Tibial nerve (tissue), 4 donors: ENCODE results near the gene LIN7A. TPM values are rescaled to one million over a fixed set of nuclear protein-coding genes. Genes with fewer than 3 reads are reported as not detected.

ENCODE experiments used
- DNase-seq, 2 donors: peaks; one replicate each; pipeline ENCODE4 v3.0.0-alpha.2; 2019; ENCODE audit warnings: low spot score in 2 of 2
- H3K27ac ChIP-seq, 4 donors: fragments of 200-600 bp; sonication (generic) in 3 of 4; one replicate each; pipeline ENCODE4 v1.5.1; 2017 to 2019; ENCODE audit warnings: mild to moderate bottlenecking in 1 of 4
- H3K27me3 ChIP-seq, 2 donors: fragments of 200-600 bp; sonication (generic) in 1 of 2; one replicate each; pipeline versions ENCODE4 v1.5.1 to v1.6.0; 2017 to 2019
- H3K36me3 ChIP-seq, 3 donors: fragments of 200-600 bp; sonication (generic); one replicate each; pipeline ENCODE4 v1.5.1; 2018 to 2019
- H3K4me1 ChIP-seq, 4 donors: fragments of 200-600 bp; sonication (generic) in 3 of 4; one replicate each; pipeline ENCODE4 v1.5.1; 2017 to 2019
- H3K4me3 ChIP-seq, 4 donors: fragments of 200-600 bp; sonication (generic) in 3 of 4; one replicate each; pipeline ENCODE4 v1.5.1; 2017 to 2019; ENCODE audit warnings: mild to moderate bottlenecking in 1 of 4, moderate library complexity in 1 of 4
- H3K9me3 ChIP-seq, 4 donors: fragments of 200-600 bp; sonication (generic) in 3 of 4; one replicate each; pipeline ENCODE4 v1.5.1; 2017 to 2019
- EP300 ChIP-seq, 2 donors: sonication (generic); formaldehyde crosslinking; IDR thresholded peaks; one replicate each; pipeline ENCODE4 v1.6.1; 2017; ENCODE audit warnings: antibody characterized with exemption in 2 of 2, mild to moderate bottlenecking in 1 of 2
- POLR2A ChIP-seq, 2 donors: fragments of 450-650 bp; IDR thresholded peaks; one replicate each; pipeline ENCODE4 v1.6.1; 2017; ENCODE audit warnings: antibody characterized with exemption in 2 of 2, mild to moderate bottlenecking in 2 of 2, moderate library complexity in 2 of 2
- WGBS, 2 donors: methylation state at CpG; one replicate each; pipeline ENCODE4 v1.1.5; 2018; 5-methylcytosine and 5-hydroxymethylcytosine counted together
- total RNA-seq, 4 donors: library from RNA; depleted of rRNA; stranded (reverse); fragments of >200 nt; gene quantifications; one replicate each; pipeline ENCODE4 v1.1.0, GENCODE V29; 2016
- TF ChIP-seq, protein P1 (sequence below), 5 experiments: fragments of 200-600 bp in 3 of 5; fragments of 450-650 bp in 2 of 5; sonication (generic) in 3 of 5; IDR thresholded peaks; one replicate each; pipeline ENCODE4 v1.5.1; 2016 to 2019; ENCODE audit warnings: antibody characterized with exemption in 5 of 5, mild to moderate bottlenecking in 3 of 5, moderate library complexity in 2 of 5

The LIN7A gene
- total RNA-seq, 4 donors from 2014 or later = 6.5 to 16.8 (median 7.9) TPM

DNA sequence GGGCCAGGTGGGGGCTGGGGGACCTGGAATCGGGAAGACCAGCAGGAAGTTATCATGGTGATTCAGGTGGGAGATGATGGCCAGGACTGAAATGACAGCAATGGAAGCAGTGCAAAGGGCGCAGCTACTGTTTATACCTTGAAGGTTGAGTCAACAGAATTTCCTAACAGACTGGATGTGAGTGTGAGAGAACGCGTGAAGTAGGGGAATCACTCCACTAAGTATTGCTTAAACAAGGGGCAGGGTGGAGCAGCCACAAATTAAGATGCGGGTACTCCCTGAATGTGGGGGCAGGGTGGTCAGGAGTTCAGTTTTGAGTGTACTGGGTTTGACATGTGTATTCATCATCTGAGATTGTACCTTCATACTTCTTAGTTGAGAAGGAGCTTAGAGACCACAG is 175.9 kb downstream of the LIN7A start:
- 87 to 88% methylated on average over 5 of the region's 5 CpGs for WGBS, 2 donors
- Histone ChIP-seq H3K27ac (no peak overlapping the region), H3K27me3 (no peaks in the 10 kb centered on the region), H3K4me1 (peaks cover 0 to 8% (median 0%) of the 10 kb centered on the region in 4 donors), H3K9me3 (no peaks in the 10 kb centered on the region), H3K36me3 (no peaks in the 10 kb centered on the region), H3K4me3 (no peak overlapping the region)
- no peak for DNase-seq
- TF ChIP-seq EP300 (IDR thresholded peaks at IDR 0.05) = no peak
- TF ChIP-seq POLR2A (IDR thresholded peaks at IDR 0.05) = no peak
- TF ChIP-seq, protein P1, sequence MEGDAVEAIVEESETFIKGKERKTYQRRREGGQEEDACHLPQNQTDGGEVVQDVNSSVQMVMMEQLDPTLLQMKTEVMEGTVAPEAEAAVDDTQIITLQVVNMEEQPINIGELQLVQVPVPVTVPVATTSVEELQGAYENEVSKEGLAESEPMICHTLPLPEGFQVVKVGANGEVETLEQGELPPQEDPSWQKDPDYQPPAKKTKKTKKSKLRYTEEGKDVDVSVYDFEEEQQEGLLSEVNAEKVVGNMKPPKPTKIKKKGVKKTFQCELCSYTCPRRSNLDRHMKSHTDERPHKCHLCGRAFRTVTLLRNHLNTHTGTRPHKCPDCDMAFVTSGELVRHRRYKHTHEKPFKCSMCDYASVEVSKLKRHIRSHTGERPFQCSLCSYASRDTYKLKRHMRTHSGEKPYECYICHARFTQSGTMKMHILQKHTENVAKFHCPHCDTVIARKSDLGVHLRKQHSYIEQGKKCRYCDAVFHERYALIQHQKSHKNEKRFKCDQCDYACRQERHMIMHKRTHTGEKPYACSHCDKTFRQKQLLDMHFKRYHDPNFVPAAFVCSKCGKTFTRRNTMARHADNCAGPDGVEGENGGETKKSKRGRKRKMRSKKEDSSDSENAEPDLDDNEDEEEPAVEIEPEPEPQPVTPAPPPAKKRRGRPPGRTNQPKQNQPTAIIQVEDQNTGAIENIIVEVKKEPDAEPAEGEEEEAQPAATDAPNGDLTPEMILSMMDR (IDR thresholded peaks at IDR 0.05) = no peak

DNA sequence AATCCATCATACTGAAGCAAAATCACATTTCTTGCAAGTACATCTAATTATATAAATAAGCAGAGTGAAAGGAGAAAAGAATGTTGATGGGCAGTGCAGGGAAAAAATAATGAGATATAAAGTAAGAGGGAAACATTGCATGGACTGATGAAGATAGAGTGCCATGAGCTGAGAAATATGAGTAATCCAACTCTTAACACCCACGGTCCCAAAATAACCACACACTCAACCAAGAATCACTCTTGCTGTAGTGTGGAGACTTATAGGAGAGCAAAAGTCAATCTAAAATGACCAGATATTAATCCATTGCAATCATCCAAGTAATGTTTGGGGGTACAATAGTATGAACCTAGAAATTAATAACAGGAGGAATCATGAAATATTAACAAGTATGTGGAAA is 180.9 kb downstream of the LIN7A start:
- H3K4me3 ChIP-seq = no peak overlapping the region
- no peaks in the 10 kb centered on the region for H3K4me1 ChIP-seq
- H3K27ac ChIP-seq = no peak overlapping the region
- no peaks in the 10 kb centered on the region for H3K36me3 ChIP-seq
- WGBS, 2 donors = 72 to 91% methylated on average over 1 of the region's 1 CpG
- H3K9me3 ChIP-seq = no peaks in the 10 kb centered on the region
- no peaks in the 10 kb centered on the region for H3K27me3 ChIP-seq
- TF ChIP-seq, protein P1 (IDR thresholded peaks at IDR 0.05) = no peak
- TF ChIP-seq POLR2A (IDR thresholded peaks at IDR 0.05) (no peak), EP300 (IDR thresholded peaks at IDR 0.05) (no peak)
- DNase-seq = no peak

DNA sequence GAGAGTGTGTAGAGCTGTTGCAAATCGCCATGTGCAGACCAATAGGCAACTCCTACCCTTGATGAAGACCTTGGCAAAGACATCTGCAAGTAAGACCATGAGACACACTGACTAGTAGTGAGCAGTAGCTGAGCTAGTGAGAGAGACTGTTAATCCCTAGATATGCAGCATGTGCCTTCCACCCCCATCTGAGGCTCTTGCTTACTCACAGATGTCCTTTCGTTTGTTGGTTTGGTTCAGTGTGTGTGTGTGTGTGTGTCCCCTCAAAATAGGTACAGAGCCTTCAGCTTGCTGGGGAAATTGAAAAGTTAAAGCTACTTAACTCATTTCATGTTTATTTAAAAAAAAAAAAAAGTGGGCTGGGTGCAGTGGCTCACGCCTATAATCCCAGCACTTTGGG is 183.5 kb downstream of the LIN7A start:
- Histone ChIP-seq H3K4me1 (no peaks in the 10 kb centered on the region), H3K4me3 (no peak overlapping the region), H3K9me3 (no peaks in the 10 kb centered on the region), H3K27me3 (no peaks in the 10 kb centered on the region), H3K27ac (no peak overlapping the region), H3K36me3 (no peaks in the 10 kb centered on the region)
- no peak for DNase-seq
- TF ChIP-seq POLR2A (IDR thresholded peaks at IDR 0.05) (no peak), EP300 (IDR thresholded peaks at IDR 0.05) (no peak)
- WGBS, 2 donors = 92 to 96% methylated on average over 3 of the region's 3 CpGs

DNA sequence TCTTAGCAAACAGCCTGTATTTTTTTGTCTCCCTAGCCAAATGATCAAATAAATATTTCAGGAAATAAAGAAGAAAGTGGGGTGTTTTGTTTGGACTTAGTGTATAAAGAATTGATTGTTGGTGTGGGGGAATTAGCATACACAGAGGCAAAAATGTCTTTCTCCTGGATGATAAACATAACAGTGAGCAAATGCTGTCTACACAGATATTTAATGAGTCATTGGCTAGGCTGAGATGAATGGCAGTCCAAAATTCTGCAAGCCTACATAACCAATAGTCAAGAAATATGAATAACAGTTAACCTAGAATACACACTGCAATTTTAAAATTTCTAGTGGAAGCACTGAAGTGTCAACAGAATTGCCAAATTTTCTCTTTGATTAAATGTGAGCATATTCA is 185.3 kb downstream of the LIN7A start:
- H3K27ac ChIP-seq = no peak overlapping the region
- no peaks in the 10 kb centered on the region for H3K27me3 ChIP-seq
- no peaks in the 10 kb centered on the region for H3K9me3 ChIP-seq
- H3K4me3 ChIP-seq = no peak overlapping the region
- no peaks in the 10 kb centered on the region for H3K4me1 ChIP-seq
- no peak for TF ChIP-seq POLR2A (IDR thresholded peaks at IDR 0.05)
- no peak for TF ChIP-seq EP300 (IDR thresholded peaks at IDR 0.05)
- TF ChIP-seq, protein P1 (IDR thresholded peaks at IDR 0.05) = no peak
- H3K36me3 ChIP-seq = no peaks in the 10 kb centered on the region
- DNase-seq = no peak

DNA sequence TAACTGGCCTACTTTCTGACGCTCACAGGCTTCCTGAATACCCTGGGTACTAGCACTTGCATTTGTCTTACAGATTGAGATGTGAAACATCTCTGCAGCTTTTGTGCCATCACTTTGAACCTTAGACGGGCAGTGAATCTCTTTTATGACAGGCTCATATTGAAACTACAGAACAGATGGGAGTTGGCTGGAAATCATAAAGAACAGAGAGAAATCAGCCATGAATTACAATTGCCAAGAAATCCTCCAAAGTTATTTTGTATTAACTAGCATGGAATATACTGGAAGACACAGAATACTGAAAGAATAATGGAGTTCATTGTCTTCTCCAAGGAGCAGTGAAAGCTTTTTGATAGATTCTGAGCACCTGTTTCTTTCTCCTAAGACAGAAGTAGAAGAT is 188.3 kb downstream of the LIN7A start:
- Histone ChIP-seq H3K27ac (no peak overlapping the region), H3K4me3 (no peak overlapping the region), H3K36me3 (no peaks in the 10 kb centered on the region), H3K4me1 (no peaks in the 10 kb centered on the region), H3K27me3 (no peaks in the 10 kb centered on the region), H3K9me3 (no peaks in the 10 kb centered on the region)
- no peak for TF ChIP-seq POLR2A (IDR thresholded peaks at IDR 0.05)
- TF ChIP-seq, protein P1 (IDR thresholded peaks at IDR 0.05) = no peak
- no peak for TF ChIP-seq EP300 (IDR thresholded peaks at IDR 0.05)
- WGBS, 2 donors = 61 to 65% methylated on average over 2 of the region's 2 CpGs
- no peak for DNase-seq

DNA sequence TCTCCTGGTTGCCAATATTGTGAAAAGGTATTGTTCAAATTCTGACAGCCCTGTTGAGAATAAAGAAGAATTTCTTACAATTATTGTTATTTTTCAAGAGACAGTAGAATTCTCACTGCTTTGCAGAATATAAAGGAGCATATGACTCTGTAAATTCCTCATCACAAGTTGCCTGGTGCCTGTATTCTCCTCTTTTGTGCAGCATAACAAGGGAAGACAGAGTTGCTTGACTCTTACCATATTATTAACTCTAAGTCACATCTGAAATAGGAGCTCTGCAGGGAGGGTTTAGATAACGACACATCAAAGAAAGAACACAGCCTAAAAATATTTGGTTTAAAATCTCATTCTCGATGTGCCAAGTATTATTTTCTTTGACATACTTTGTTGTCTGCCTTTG is 189.9 kb downstream of the LIN7A start:
- WGBS, 2 donors = 36% methylated on average over 2 of the region's 2 CpGs
- no peak for DNase-seq
- H3K4me3 ChIP-seq = no peak overlapping the region
- no peak overlapping the region for H3K27ac ChIP-seq
- no peaks in the 10 kb centered on the region for H3K27me3 ChIP-seq
- TF ChIP-seq, protein P1 (IDR thresholded peaks at IDR 0.05) = no peak
- TF ChIP-seq EP300 (IDR thresholded peaks at IDR 0.05) (no peak), POLR2A (IDR thresholded peaks at IDR 0.05) (no peak)
- H3K36me3 ChIP-seq = no peaks in the 10 kb centered on the region
- H3K9me3 ChIP-seq = no peaks in the 10 kb centered on the region
- H3K4me1 ChIP-seq = no peaks in the 10 kb centered on the region
